ENCODE results near the gene TPP1.
A peak's percentile ranks its signal among the peaks of the same experiment; 100 is the strongest.

The TPP1 gene

GRCh38 chr11:6576471-6577373 lies 42.5 kb downstream of the TPP1 start:
- TF ChIP-seq POLR2AphosphoS5 (IDR thresholded peaks at IDR 0.05; ENCODE audit: low read depth, low read length): no peak
- no peak for TF ChIP-seq TAF1 (IDR thresholded peaks at IDR 0.05; ENCODE audit: borderline replicate concordance, low read depth, low read length)
- no peak for TF ChIP-seq POLR2A (IDR thresholded peaks at IDR 0.05; ENCODE audit: low read depth, low read length)
- peak; percentile 79 for FAIRE-seq
- DNase-seq (ENCODE audit: insufficient read length): no peak

GRCh38 chr11:6574816-6575715 lies 44.2 kb downstream of the TPP1 start:
- DNase-seq (ENCODE audit: insufficient read length) (no peak), FAIRE-seq (no peak)

GRCh38 chr11:6572215-6572614 lies 47.0 kb downstream of the TPP1 start:
- TF ChIP-seq POLR2AphosphoS5 (IDR thresholded peaks at IDR 0.05; ENCODE audit: low read depth, low read length): no peak
- no peak for TF ChIP-seq TAF1 (IDR thresholded peaks at IDR 0.05; ENCODE audit: borderline replicate concordance, low read depth, low read length)
- no peak for TF ChIP-seq POLR2A (IDR thresholded peaks at IDR 0.05; ENCODE audit: low read depth, low read length)
- DNase-seq (ENCODE audit: insufficient read length) (no peak), FAIRE-seq (no peak)

More at GRCh38 chr11:6574816-6575715, 44.2 kb downstream of the TPP1 start:
- TF ChIP-seq POLR2AphosphoS5 (IDR thresholded peaks at IDR 0.05; ENCODE audit: low read depth, low read length): no peak
- TF ChIP-seq TAF1 (IDR thresholded peaks at IDR 0.05; ENCODE audit: borderline replicate concordance, low read depth, low read length): no peak
- TF ChIP-seq POLR2A (IDR thresholded peaks at IDR 0.05; ENCODE audit: low read depth, low read length): no peak

GRCh38 chr11:6571434-6572008 lies 47.7 kb downstream of the TPP1 start:
- FAIRE-seq (no peak), DNase-seq (ENCODE audit: insufficient read length) (no peak)
- TF ChIP-seq TAF1 (IDR thresholded peaks at IDR 0.05; ENCODE audit: borderline replicate concordance, low read depth, low read length): no peak
- no peak for TF ChIP-seq POLR2A (IDR thresholded peaks at IDR 0.05; ENCODE audit: low read depth, low read length)
- no peak for TF ChIP-seq POLR2AphosphoS5 (IDR thresholded peaks at IDR 0.05; ENCODE audit: low read depth, low read length)

GRCh38 chr11:6570691-6571427 lies 48.4 kb downstream of the TPP1 start:
- TF ChIP-seq POLR2A (IDR thresholded peaks at IDR 0.05; ENCODE audit: low read depth, low read length): no peak
- no peak for TF ChIP-seq POLR2AphosphoS5 (IDR thresholded peaks at IDR 0.05; ENCODE audit: low read depth, low read length)
- no peak for TF ChIP-seq TAF1 (IDR thresholded peaks at IDR 0.05; ENCODE audit: borderline replicate concordance, low read depth, low read length)
- FAIRE-seq (no peak), DNase-seq (ENCODE audit: insufficient read length) (no peak)

GRCh38 chr11:6569706-6570105 lies 49.5 kb downstream of the TPP1 start:
- FAIRE-seq: peak; percentile 27
- no peak for DNase-seq (ENCODE audit: insufficient read length)
- TF ChIP-seq TAF1 (IDR thresholded peaks at IDR 0.05; ENCODE audit: borderline replicate concordance, low read depth, low read length): no peak
- no peak for TF ChIP-seq POLR2A (IDR thresholded peaks at IDR 0.05; ENCODE audit: low read depth, low read length)
- no peak for TF ChIP-seq POLR2AphosphoS5 (IDR thresholded peaks at IDR 0.05; ENCODE audit: low read depth, low read length)

GRCh38 chr11:6568191-6568918 lies 50.9 kb downstream of the TPP1 start:
- DNase-seq (ENCODE audit: insufficient read length): no peak
- no peak for TF ChIP-seq POLR2A (IDR thresholded peaks at IDR 0.05; ENCODE audit: low read depth, low read length)
- TF ChIP-seq TAF1 (IDR thresholded peaks at IDR 0.05; ENCODE audit: borderline replicate concordance, low read depth, low read length): no peak
- no peak for TF ChIP-seq POLR2AphosphoS5 (IDR thresholded peaks at IDR 0.05; ENCODE audit: low read depth, low read length)
- FAIRE-seq: peak; percentile 70

- FAIRE-seq: no peak
- no peak for DNase-seq (ENCODE audit: insufficient read length)
- TF ChIP-seq TAF1 (IDR thresholded peaks at IDR 0.05; ENCODE audit: borderline replicate concordance, low read depth, low read length): no peak
- no peak for TF ChIP-seq POLR2AphosphoS5 (IDR thresholded peaks at IDR 0.05; ENCODE audit: low read depth, low read length)
- no peak for TF ChIP-seq POLR2A (IDR thresholded peaks at IDR 0.05; ENCODE audit: low read depth, low read length)
These were observed 51.9 kb downstream of the TPP1 start for GRCh38 chr11:6567371-6567745.

- no peak for FAIRE-seq
- no peak for DNase-seq (ENCODE audit: insufficient read length)
- TF ChIP-seq TAF1 (IDR thresholded peaks at IDR 0.05; ENCODE audit: borderline replicate concordance, low read depth, low read length) (no peak), POLR2AphosphoS5 (IDR thresholded peaks at IDR 0.05; ENCODE audit: low read depth, low read length) (no peak), POLR2A (IDR thresholded peaks at IDR 0.05; ENCODE audit: low read depth, low read length) (no peak)
These were observed 52.4 kb downstream of the TPP1 start for GRCh38 chr11:6566704-6567370.

Measured in GM12892 (cell line).